GM19043 (cell line): ENCODE results near the gene CLSTN2.

Source experiments
- ATAC-seq: cut with Tn5 transposase; IDR thresholded peaks from one replicate; pipeline ENCODE4 v1.9.1; 2021; ENCODE audit warnings: low read depth; ENCODE audit not compliant: unreplicated experiment

CLSTN2 gene

DNA sequence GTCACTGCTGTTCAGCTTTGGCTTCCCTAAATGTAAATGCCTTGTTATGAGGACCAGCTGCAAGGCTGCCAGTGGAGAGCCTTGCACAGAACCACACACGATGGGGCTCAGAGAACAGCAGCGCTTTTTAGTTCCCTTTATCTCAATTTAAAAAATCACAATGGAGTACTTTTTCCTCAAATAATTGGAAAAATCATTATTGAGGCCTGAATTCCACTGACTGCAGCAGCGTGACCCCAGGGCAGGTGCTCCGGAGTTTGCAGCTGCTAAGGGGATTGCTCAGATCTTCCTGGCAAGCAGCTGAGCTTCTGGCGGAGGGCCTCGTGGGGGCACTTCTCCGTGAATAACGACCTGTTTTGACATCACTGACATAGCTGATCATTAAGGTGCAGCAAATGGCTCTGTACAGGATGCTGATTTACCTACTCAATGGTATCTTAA lies 497.3 kb downstream of the CLSTN2 start:
- no peak for ATAC-seq

DNA sequence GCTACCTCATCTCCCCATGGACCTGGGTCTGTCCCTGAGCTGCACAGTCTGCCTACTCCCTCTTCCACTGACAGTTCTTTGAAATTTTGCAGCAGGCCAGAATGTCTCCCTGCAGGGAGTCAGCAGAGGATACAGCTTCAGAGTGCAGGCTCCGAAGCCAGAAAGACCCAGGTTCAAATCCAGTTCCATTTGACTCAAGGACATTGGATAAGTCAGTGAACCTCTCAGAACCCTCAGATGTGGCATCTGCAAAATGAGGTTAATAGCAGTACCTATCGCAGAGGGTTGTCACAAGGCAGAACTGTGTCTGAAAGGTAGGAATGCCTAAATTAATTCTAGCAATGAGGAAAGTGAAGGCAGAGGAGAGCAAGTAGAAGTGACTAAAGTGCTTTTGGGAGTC lies 498.4 kb downstream of the CLSTN2 start:
- no peak for ATAC-seq

DNA sequence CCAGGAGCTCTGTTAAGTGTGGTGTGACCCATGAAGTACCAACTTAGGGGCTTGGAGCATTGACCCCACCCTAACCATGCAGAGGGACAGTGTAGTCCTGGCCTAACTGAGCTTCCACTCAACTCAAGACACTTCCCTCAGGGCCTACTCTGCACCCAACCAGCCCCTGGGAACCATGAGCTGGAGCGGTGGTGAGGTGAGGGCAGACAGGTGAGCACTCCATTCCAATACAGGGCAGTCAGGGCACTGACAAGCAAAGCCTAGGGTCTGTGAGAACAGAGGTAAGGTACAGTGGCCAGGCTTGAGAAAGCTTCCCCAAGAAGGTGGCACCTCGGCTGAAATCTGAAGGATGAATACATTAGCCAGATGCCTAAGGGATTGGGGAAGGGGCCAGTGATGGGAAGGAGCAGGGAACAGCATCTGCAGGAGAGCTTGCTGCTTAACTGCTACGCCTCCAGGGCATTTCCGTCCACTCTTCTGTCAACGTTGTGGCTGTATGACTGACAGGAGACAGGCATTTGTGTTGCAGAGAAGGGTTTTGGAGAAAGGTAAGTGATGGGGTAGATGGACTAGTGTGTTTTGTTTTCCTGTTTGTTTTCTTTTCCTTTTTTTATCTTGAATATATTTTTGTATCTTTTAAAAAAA lies 499.4 kb downstream of the CLSTN2 start:
- no peak for ATAC-seq

DNA sequence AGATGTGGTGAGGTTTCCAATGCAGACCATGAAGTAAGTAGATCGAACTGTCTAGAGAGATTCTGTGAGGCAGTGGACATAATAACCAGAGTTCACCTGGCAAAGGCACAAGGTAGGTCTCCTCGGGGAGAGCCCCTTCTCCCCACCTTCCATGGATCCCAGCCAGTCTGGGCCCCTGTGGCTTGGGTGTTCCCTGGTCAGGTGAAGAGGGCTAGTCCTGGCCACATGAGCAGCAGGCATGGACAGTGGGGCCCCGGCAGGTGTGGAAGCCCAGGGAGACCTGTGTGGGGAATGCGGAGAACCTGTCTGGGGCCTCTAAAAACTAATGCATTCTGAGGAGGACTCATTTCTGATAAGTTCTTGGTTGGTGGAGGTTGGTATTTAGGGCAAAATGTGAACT lies 501.4 kb downstream of the CLSTN2 start:
- no peak for ATAC-seq

DNA sequence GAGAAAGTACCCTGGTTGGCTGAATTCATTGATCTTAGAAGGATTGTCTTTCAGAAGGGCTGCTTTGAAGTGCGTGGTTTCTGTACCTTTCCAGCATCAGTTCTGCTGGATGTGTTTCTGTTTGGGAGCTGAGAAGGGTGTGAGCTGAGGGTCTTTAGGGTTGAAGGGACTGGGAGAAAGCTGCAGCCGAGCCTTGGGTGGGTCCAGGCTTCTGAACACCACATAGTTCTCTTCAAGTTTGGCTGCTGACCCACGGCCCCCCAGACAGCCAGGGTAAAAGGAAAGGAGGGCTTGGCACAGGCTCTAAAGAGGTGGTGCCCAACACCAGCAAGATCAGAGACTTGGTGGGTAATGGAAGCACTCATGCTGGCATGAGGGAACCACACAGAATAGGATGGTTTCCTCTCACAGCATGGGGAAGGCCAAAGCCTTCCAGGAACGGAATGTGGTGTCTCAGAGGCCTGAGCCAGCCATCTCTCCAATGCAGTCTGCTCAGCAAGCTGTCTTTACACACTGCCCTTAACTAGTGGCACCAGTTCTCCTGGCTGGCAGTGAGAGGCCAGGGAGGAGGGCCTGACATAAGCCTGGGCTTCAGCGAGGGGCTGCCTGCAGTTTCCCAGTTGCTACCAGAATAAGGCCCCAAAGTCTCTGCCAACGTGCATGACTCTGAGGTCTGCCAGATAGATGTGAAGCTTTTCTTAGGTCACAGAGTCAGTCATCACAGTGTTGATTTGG lies 503.9 kb downstream of the CLSTN2 start:
- ATAC-seq = no peak

DNA sequence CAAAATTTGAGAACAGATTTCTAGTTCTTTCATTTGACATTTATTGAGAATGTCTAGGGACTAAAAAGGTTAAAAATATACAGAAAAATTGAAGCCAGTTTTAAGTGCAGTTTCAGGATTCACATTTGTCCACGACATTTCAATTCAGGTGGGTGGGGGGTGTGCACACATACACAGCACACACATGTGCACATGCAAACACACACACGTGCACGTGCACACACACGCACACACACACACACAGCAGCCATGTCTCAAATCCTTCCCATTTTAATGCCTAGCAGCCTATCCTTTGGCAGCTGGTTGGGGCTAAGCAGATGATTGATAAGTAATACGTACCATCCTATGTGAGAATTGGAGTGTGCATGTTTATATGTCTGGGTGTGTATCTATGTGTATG lies 504.5 kb downstream of the CLSTN2 start:
- no peak for ATAC-seq

DNA sequence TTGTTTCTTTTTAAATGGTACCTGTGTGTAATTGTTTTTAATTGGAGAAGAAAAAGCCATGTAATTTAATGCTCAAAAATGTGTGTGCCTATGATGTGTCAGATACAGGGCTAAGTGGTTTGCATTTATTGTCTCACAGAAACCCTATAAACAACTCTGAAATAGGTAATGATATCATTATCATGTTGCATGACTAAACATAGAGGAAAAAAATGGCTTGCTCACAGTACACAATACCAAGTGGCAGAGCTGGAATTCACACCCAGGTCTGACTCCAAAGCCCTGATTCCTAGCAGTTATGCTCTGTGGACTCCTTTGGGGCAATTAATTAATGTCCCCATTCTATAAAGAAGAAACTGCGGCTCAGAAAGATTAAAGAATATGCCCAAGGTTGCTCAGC lies 505.5 kb downstream of the CLSTN2 start:
- ATAC-seq = no peak

DNA sequence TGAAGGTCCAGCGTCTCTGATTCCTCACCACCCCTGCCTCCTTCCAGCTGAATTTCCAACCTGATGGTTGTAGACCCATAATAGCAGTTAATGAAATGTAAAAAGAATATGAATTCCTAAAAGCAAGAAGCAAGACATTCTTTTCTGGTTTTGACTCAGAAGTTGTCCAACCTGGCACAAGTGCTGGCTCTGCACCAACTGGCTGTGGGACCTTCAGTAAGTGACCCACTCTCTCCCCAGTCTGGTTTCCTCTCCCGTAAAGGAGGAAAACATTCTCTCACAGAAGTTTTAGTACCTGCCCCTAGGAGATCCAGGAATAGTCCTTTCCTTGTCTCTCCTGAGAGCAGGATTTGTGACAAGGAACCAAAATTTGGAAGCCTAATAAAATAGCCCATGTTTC lies 506.0 kb downstream of the CLSTN2 start:
- no peak for ATAC-seq

DNA sequence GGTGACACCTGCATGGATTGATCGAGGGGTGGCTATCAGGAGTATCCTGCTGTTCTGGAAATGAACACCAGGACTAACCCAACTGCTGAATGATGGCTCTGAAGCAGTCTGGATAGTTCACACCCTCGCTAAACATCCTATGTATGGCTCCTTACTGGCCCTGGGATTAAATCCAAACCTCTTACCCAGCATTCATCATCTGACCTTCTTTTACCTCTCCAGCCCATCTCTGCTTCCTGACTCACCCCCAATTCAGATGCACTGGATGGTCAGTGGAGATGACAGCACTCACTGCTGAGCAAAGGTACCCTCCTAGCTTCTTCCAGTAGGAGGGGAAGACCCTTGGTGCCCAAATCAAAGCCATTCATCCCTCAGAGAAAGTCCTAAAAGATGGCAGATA lies 507.6 kb downstream of the CLSTN2 start:
- no peak for ATAC-seq

DNA sequence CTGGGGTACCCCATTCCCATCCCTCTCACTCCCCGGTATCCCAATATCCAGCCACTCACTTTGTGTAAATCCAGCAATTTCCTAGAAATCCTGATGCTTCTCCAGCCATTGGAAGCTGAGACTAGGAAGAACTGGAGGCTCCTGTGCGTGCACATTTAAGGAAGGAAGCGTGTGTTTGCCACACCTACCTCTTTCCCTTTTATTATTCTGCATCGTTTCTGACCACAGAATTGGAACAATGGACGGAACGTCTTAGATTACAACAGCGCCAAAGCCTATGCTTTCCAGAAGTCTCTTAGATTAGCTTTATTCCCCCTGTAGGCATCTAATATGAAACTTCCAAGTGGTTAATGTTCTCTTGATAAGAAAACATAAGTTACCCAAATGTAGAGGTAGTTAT lies 508.1 kb downstream of the CLSTN2 start:
- no peak for ATAC-seq

DNA sequence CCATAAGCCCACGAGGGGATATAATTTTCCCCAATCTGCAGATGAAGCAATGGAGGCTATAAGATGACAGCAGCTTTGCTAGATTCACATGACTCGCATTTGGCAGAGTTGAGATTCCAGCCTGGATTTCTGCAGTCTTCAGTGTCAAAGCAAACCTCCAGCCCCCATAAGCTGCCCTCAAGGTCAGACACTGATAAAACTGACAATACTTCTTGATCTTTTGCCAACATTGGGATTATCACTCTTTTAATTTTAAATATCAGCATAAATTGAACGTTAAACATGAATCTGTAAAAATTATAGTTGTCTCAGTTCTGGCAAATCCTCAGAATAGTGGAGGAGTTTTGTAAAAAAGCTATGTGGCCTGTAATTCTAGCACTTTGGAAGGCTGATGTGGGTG lies 508.8 kb downstream of the CLSTN2 start:
- no peak for ATAC-seq

DNA sequence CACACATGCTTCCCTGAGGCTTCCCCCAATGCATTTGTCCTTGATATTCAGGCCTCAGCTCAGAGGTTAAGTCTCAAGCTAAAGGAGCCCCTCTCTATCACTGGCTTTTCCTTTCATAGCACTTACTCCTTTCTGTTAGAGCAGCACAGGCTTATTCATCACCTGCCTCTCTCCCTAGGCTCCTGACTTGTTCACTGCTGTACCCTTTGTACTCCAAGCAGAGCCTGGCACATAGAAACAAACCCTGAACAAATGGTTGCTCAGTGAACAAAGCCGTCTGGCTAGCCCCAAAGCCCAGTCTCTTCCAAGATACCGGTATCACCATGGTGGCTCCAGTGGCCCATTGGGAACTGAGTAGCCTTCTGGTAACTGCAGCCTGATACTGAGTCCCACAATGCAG lies 511.7 kb downstream of the CLSTN2 start:
- no peak for ATAC-seq

DNA sequence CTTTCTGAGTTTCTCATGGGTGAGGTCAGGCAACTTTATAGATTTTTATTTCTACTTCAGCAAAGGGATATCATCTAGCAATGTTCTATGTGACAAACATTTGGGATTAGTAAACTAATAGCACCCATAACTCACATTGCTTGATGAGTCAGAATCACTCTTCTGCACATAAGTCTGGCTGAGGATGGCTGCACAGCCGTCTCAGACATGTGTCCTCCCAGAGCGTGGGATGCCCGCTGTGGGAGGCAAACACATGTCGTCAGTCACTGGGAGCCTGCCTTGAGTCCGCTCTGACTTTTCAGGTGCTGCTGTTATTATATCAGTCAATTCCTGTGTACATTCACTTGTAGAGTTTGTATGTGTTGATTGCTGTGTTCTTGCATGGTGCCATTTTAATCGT lies 512.2 kb downstream of the CLSTN2 start:
- ATAC-seq = no peak

DNA sequence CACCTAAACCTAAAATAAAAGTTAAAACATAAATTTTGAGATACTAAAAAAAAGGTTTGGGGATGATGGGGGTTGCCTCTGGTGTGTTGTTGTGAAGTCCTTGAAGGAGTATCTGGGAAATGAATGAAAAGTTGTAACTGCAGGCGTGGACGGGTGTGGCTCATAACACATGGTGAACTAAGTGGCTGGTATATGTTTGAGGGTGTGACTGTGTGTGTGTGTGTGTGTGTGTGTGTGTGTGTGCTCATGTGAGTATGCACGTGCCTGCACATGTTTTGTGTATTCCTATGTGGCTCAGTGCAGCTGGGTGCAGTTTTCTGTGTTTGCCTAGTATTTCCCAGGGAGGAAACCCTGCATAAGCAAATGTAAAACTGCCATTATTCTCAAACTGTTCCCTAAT lies 513.0 kb downstream of the CLSTN2 start:
- ATAC-seq = no peak

DNA sequence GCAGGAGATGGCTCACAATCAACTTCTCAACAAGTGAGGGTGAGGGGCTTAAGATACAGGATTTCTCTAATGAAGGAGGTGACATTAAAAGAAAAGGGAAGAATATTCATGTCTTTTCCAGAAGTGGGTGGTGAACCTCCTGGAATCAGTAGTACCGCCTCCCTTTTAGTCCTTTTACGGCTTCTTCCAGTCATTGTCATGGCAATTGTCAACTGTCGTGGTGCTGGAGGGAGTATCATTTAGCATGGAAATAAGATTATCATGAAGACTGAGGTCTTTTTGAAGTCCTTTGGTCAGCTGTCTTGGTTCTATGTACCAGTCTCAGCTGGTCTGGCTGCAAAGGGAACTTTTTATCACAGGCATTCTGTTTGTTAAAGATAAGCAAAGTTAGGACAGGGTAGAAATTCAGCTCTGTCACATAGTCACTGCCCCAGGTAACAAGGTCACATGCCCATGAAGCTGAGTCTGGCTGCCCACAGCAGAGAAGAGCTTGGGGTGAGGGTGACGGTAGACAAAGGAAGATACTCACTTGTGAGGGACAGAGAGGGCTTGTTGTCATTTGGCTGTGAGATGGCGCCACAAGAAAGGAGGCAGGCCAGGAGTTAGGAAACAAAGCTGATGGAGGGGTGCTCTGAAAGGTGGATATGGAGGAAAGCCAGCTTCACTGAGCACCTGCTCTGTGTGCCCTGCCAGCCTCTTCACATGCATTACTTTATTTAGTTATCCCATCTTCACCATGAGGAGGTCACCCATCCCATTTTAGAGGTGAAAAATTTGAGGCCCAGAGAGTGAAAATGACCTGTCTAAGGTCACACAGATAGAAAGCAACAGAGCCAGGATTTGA lies 514.6 kb downstream of the CLSTN2 start:
- no peak for ATAC-seq

DNA sequence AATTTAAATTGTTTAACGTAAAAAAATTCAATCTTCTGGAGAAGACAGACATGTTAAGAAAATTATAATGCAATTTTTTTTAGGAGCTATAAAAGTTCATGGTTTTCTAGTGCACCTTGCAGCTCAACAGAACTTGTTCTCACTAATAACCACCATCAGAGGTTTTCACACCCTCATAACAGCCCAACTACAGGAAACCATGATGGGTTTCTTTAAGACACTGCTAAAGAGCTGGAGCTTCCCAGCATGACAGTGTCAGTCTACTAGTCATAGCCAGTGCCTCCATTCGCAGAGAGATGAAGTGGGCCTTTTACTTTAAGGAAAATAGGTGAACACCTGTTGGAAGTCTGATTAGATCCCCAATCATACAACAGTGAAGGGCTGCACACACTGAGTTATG lies 518.8 kb downstream of the CLSTN2 start:
- ATAC-seq = no peak

DNA sequence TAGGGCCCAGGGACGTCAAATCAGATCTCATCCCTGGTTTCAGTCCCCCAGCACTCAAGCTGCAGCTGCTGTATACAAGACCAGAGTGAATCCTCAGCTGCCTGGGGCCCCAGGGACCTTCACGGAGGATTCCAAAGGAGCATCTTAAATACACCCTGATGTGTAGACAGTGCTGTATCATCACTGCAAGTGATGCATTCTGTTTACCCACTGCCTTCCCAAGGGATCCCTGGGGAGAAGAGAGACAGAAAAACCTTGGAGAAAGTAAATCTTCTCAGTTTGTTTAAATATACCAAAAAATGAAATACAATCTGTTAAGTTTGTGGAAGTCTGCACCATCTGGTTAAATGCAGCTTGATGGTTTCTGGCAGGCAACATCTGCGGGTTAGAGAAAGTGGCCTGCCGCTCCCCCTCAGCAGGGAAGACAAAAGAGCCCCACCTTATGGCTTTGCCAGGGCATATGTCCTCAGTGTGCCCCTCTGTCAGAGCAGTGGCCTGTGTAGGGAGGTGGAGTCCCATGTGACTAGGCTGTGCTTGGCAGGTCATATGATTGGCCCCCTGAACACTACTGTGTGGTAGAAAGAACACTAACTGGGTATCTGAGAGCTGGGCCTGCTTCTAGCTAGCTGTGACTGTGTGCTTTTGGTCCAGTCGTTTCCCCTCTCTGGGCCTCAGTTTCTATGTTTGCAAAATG lies 520.7 kb downstream of the CLSTN2 start:
- no peak for ATAC-seq

DNA sequence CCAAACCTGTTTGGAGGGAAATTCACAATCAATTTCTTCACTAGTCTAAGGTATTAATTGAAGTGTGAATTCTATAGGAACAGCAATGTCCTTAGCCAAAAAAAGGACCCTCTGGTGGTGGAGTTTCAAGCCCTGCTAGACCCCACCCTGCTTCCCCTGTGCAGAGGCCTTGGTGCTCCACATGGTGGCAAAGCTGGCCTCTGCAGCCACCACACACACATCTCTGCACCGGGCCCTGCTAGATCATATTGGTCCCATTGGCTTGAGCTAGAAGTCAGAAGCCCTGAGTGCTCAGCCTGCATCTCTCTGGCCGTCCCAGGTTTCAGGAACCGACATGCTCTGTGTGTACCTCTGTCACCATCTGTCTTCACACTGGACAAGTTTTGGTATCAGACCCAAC lies 522.0 kb downstream of the CLSTN2 start:
- ATAC-seq = no peak

DNA sequence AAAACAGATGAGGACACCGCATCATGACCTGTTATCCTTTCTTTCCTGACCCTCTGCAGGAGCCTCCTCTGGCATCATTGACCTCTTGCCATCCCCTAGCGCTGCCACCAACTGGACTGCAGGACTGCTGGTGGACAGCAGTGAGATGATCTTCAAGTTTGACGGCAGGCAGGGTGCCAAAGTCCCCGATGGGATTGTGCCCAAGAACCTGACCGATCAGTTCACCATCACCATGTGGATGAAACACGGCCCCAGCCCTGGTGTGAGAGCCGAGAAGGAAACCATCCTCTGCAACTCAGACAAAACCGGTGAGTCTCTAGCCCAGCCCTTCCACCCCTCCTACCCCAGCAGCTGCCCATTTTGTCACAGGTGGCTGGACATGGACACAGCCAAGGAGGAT lies 524.5 kb downstream of the CLSTN2 start:
- ATAC-seq = no peak

DNA sequence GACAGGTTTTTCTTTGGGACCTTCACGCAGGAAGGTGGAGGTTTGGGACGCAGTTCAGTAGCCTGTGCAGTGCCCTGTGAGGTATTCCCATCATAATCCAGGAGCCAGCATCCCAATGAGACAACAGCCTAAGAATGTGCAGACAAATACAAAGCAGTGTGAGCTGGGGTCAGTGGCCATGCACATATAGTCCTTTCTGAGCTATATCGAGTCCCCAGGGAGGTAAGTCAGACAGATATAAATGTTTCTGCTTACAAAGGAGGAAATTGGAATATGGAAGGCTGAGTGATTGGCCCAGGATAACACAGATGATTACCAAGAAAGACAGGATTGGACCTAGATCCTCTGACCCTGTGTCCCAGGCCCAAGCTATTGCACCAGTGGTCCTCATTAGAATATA lies 526.3 kb downstream of the CLSTN2 start:
- ATAC-seq = no peak

DNA sequence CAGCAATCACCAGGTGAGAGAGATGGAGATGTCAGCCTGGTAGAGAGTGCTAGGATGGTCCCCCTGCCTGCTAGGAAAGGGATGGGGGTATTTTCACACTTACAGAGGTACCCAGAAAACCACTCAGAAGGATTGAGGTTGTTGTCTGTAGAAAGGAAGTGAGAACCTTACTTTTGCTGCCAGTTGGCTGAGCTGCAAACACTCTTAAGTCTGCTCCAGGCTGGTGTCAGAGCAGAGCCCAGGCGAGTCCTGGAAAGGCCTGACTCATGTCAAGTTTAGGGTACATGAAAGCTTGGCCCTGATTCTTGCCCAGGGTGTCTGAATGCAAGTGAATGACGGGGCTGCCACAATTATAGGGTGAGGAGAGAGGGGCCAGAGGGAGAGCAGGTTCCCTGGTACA lies 528.4 kb downstream of the CLSTN2 start:
- ATAC-seq = no peak
